NB4 (cell line): ENCODE data around the gene SPRED3.

Source experiments
- POLR2A ChIP-seq: IDR thresholded peaks from 2 replicates; pipeline ENCODE4 v1.6.1; 2011; ENCODE audit warnings: mild to moderate bottlenecking; ENCODE audit not compliant: insufficient read length; ENCODE audit errors: extremely low read depth
- TF ChIP-seq, protein P1 (sequence below): IDR thresholded peaks from one replicate; pipeline ENCODE4 v1.5.1; 2012; ENCODE audit warnings: low read depth, low read length
- TF ChIP-seq, protein P2 (sequence below): IDR thresholded peaks from 2 replicates; pipeline ENCODE4 v1.6.1; 2011; ENCODE audit warnings: low read depth, low read length

DNA sequence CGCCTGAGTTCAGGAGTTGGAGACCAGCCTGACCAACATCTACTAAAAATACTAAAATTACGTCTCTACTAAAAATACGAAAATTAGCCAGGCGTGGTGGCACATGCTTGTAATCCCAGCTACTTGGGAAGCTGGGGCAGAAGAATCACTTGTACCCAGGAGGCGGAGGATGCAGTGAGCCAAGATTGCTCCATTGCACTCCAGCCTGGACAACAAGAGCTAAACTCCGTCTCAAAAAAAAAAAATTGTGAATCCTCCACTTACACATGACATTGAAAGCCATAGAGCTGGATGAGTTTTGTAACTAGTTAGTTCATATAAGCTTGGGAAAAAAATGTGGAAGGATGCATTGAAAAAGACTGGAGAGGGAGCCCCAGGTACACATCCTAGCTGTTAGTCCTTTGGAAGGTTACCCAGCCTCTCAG lies 14.6 kb upstream of the SPRED3 start:
- TF ChIP-seq, protein P1, sequence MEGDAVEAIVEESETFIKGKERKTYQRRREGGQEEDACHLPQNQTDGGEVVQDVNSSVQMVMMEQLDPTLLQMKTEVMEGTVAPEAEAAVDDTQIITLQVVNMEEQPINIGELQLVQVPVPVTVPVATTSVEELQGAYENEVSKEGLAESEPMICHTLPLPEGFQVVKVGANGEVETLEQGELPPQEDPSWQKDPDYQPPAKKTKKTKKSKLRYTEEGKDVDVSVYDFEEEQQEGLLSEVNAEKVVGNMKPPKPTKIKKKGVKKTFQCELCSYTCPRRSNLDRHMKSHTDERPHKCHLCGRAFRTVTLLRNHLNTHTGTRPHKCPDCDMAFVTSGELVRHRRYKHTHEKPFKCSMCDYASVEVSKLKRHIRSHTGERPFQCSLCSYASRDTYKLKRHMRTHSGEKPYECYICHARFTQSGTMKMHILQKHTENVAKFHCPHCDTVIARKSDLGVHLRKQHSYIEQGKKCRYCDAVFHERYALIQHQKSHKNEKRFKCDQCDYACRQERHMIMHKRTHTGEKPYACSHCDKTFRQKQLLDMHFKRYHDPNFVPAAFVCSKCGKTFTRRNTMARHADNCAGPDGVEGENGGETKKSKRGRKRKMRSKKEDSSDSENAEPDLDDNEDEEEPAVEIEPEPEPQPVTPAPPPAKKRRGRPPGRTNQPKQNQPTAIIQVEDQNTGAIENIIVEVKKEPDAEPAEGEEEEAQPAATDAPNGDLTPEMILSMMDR: no peak
- TF ChIP-seq POLR2A: no peak
- TF ChIP-seq, protein P2, sequence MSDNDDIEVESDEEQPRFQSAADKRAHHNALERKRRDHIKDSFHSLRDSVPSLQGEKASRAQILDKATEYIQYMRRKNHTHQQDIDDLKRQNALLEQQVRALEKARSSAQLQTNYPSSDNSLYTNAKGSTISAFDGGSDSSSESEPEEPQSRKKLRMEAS: no peak
